Measurements from ENCODE around the gene RETREG2.

DNA sequence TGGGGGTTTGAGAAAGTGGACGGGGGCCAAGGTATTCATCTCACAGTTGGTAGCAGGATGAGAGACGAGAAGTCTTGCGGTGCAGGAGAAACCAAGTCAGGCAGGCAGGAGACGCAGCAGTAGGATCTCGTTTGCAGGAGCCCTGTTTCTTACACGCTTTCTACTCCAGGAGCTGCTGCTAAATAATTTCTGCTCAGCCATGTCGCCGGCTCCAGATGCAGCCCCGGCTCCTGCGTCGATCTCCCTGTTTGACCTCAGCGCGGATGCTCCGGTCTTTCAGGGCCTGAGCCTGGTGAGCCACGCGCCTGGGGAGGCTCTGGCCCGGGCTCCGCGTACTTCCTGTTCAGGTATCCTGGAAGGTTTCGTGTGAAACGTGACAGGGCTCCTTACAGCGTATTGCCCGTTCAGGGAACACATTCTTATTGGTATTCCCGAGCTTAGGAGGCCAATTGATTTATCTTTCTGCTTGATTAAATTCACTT is 52.0 kb downstream of the RETREG2 start:
- TF ChIP-seq, protein P1, sequence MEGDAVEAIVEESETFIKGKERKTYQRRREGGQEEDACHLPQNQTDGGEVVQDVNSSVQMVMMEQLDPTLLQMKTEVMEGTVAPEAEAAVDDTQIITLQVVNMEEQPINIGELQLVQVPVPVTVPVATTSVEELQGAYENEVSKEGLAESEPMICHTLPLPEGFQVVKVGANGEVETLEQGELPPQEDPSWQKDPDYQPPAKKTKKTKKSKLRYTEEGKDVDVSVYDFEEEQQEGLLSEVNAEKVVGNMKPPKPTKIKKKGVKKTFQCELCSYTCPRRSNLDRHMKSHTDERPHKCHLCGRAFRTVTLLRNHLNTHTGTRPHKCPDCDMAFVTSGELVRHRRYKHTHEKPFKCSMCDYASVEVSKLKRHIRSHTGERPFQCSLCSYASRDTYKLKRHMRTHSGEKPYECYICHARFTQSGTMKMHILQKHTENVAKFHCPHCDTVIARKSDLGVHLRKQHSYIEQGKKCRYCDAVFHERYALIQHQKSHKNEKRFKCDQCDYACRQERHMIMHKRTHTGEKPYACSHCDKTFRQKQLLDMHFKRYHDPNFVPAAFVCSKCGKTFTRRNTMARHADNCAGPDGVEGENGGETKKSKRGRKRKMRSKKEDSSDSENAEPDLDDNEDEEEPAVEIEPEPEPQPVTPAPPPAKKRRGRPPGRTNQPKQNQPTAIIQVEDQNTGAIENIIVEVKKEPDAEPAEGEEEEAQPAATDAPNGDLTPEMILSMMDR (IDR thresholded peaks at IDR 0.05) = no peak
- TF ChIP-seq EZH2 (IDR thresholded peaks at IDR 0.05) = no peak
- no peak for TF ChIP-seq EZH2phosphoT487 (IDR thresholded peaks at IDR 0.05)

All from neural progenitor cell (in vitro differentiated cells).